RWPE1 (cell line): ENCODE measurements around the gene PTX4.

ENCODE experiments used
- CTCF ChIA-PET: fragments of 350-600 bp; sonication (Branson Sonifier 250); formaldehyde crosslinking; extraction: SDS; loops from one replicate; lab custom pipeline; 2021; lab: Yijun Ruan, JAX
- POLR2A ChIA-PET: fragments of 400-600 bp; formaldehyde crosslinking; extraction: SDS; loops from one replicate; lab custom pipeline; 2020; ENCODE audit warnings: antibody characterized with exemption; ENCODE audit not compliant: low non-redundant PET; lab: Yijun Ruan, JAX
- DNase-seq: peaks from one replicate; pipeline ENCODE4 v3.0.0; 2012; ENCODE audit warnings: low spot score
- H3K27ac ChIP-seq: fragments of 450-650 bp; 2 replicates; pipeline ENCODE4 v1.5.1; 2017
- TF ChIP-seq, protein P1 (sequence below): fragments of 450-650 bp; conservative IDR thresholded peaks from 2 replicates; pipeline ENCODE4 v1.5.1; 2017; ENCODE audit warnings: low read depth, mild to moderate bottlenecking

The PTX4 gene

GRCh38 chr16:1502092-1503004 is 13.6 kb upstream of the PTX4 start:
- no peak overlapping the region for H3K27ac ChIP-seq
- no peak for DNase-seq
- POLR2A ChIA-PET = no interaction called here
- TF ChIP-seq, protein P1, sequence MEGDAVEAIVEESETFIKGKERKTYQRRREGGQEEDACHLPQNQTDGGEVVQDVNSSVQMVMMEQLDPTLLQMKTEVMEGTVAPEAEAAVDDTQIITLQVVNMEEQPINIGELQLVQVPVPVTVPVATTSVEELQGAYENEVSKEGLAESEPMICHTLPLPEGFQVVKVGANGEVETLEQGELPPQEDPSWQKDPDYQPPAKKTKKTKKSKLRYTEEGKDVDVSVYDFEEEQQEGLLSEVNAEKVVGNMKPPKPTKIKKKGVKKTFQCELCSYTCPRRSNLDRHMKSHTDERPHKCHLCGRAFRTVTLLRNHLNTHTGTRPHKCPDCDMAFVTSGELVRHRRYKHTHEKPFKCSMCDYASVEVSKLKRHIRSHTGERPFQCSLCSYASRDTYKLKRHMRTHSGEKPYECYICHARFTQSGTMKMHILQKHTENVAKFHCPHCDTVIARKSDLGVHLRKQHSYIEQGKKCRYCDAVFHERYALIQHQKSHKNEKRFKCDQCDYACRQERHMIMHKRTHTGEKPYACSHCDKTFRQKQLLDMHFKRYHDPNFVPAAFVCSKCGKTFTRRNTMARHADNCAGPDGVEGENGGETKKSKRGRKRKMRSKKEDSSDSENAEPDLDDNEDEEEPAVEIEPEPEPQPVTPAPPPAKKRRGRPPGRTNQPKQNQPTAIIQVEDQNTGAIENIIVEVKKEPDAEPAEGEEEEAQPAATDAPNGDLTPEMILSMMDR = no peak
- CTCF ChIA-PET = interaction anchor here (0.9 kb wide), 1 partner anchor 18 kb away, joined by 3 read pairs; no protein-coding TSS in a partner anchor

GRCh38 chr16:1501630-1502029 is 12.9 kb upstream of the PTX4 start:
- DNase-seq = no peak
- ChIA-PET CTCF (interaction anchor here (0.9 kb wide), 1 partner anchor 19 kb away, joined by 3 read pairs; no protein-coding TSS in a partner anchor), POLR2A (no interaction called here)
- TF ChIP-seq, protein P1 = no peak
- no peak overlapping the region for H3K27ac ChIP-seq

DNA sequence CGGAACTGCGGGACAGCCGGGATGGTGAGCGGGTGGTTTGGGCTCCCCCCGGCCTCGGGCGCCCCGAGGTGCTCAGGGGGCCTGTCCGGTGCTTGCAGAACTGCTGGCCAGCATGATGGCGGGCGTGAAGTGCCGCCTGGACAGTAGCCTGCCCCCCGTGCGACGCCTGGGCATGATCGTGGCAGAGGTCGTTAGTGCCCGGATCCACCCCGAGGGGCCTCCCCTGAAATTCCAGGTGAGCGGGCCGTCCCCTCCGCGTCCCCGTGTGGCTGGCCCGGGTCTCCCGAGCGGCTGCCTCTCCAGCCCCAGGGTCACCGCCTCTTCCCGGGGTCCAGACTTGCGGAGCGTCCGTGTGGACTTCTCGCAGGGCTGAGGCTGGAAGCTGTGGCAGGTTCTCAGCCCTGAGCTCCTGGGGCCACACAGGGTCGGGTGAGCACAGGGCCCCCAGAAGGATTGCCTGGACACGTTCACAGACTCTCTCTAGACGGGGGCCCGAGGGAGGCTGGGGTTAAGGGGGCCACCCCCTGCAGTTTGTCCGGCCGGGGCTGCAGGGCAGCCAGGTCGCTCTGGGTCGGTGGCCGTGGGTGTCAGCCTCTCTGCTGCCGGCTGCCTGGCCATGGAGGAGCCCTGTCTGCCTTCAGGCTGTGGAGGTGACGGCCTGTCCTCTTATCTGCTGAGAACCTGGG is 11.9 kb upstream of the PTX4 start:
- CTCF ChIA-PET = no interaction called here
- no peak overlapping the region for H3K27ac ChIP-seq
- DNase-seq = no peak
- POLR2A ChIA-PET = no interaction called here
- TF ChIP-seq, protein P1 = no peak

- TF ChIP-seq, protein P1 = no peak
- H3K27ac ChIP-seq = no peak overlapping the region
- POLR2A ChIA-PET = no interaction called here
- no peak for DNase-seq
- CTCF ChIA-PET = interaction anchor here (0.7 kb wide), 1 partner anchor 33 kb away, joined by 4 read pairs; the partner anchor contains the start of gene TMEM204
Observed at GRCh38 chr16:1499756-1500464, 11.2 kb upstream of the PTX4 start.

DNA sequence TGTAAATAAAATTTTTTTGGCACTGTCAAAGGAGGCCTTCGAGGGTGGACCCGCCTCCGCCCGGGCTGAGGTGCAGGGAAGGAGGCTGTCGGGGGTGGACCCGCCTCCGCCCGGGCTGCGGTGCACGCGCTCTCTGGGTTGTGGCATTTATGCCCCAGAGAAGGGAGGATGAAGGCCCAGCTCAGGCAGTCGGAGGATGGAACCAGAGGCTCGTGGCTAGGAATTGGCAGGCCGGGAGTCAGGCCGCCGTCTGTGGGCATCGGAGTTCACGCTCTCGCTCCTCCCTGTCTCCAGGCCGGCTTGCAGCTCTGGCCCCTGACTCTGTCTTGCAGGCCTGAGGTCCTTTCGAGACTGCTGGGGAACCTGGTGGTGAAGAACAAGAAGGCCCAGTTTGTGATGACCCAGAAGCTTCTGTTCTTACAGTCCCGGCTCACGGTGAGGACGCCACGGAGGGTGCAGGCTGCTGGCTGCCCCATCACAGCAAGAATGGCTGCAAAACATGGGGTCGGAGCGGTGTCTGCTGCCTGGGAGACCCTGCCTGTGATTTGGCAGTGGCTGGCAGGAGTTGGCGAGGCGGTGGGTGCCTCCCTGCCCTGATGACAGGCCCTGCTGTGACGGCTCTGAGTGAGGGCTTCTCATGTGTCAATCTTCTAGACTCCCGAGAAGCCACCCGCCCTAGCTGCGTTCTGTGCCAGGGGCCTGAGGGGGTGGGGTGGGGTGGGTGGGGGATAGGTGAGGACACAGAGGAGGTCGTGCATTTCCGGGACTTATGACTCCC is 10.3 kb upstream of the PTX4 start:
- no peak overlapping the region for H3K27ac ChIP-seq
- POLR2A ChIA-PET = no interaction called here
- no peak for DNase-seq
- TF ChIP-seq, protein P1 = no peak
- CTCF ChIA-PET = interaction anchor here (0.7 kb wide), 1 partner anchor 34 kb away, joined by 4 read pairs; the partner anchor contains the start of gene TMEM204
